GDM1 (cell line): ENCODE data around the gene MRC2.

Experiments
- DNase-seq: peaks from one replicate; lab custom pipeline; 2025; lab: John Stamatoyannopoulos, UW

The MRC2 gene

DNA sequence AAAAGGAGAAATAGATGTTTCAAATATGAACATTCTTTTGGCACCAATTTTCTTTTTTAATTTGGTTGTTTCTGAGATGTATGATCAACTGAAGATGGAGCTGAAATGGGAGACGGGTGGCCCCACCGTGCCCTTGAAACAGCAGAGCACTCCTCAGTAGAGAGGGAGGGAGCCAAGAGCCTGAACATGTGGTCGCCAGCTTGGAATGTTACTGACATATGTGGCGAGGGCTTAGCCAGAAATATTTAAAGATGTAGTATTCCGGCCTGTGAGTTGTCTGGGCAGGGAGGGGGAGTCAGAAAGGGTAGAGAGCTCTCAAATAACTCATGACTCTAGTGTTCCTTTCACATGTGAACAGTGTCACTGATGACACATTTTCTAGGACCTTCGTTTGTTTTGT, 13.3 kb upstream of the MRC2 start:
- no peak for DNase-seq

DNA sequence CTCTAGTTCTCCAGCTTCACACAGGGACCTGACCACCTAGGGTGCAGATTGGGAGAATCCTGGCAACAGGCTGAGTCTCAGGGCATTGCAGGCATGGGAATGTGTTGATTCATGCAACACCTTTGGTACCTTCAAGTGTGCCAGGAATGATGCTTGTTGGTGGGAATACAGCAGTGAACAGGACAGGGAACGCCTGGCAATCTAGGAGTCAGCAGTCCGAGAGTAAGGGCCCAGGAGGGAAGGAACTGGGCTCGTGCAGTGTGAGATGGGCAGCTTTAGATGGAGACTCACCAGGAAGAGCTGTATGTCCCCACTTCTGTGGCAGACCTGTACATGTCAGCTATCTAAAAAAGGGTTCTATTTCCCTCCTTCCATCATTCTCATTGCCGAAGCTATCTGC, 12.0 kb upstream of the MRC2 start:
- no peak for DNase-seq

DNA sequence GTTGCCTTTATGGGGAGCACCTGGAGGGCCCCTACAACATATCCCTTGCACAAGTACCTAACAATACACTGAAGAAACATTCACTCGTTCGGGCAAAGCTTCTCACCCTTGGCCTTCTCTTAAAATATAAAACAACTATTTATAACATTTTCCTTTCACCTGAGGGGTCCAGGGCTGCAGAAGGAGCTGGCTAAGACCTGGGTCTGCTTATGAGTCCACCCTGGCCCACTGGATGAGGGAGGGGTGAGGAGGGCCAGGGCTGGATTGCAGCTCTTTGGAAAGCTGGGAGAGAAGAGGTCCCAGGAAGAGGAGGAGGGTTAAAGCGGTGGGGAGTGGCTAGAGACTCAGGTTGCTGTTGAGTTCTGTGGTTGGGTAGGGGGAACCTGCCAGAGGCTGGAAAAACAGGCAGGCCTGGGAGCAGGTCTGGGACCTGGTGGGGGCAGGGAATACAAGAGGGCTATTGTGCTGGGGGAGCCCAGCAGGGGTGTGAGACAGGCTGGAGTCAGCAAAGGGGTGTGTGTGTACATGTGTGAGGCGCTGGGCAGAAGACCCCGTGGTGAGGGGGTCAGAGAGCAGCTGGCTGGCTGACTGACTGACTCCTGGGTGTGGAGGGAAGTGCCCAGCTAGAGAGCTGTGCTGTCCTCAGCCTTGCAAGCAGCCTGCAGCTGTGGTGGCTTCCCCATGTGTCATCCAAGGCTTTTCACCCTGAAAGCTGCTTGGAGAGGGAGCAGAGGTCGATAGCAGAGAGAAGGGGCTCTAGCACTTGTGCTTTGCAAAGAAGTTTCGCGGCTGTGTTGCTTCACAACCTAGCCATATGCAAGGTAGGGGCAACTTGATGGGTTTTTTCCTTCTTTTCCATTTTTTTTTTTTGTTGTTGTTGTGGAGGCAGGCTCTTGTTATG, 10.2 kb upstream of the MRC2 start:
- DNase-seq, result no peak

DNA sequence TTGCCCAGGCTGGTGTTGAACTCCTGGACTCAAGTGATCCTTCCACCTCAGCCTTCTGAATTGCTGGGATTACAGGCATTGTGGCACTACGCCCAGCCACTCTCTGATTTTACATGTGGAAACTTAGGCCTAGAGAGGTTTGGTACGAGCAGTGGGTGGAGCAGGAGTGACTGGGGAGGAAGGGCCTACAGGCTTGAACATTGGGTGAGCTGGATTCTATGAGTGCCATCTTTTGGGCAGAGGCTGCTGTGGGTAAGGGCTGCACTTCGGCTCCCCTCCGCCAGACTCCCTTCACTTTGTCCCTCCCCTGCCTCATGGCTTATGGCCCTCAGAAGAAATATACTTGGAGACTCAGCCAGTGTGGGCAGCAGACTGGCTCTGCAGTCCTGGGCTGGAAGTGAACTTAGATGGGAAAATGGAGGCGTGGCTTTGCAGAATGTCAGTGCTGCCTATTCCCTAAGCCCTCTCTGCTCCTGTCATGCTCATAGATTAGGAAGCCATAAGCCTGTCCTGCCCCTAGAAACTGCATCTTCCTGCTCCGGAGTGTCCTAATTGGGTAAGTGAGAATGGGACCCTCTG, 9.5 kb upstream of the MRC2 start:
- no peak for DNase-seq

DNA sequence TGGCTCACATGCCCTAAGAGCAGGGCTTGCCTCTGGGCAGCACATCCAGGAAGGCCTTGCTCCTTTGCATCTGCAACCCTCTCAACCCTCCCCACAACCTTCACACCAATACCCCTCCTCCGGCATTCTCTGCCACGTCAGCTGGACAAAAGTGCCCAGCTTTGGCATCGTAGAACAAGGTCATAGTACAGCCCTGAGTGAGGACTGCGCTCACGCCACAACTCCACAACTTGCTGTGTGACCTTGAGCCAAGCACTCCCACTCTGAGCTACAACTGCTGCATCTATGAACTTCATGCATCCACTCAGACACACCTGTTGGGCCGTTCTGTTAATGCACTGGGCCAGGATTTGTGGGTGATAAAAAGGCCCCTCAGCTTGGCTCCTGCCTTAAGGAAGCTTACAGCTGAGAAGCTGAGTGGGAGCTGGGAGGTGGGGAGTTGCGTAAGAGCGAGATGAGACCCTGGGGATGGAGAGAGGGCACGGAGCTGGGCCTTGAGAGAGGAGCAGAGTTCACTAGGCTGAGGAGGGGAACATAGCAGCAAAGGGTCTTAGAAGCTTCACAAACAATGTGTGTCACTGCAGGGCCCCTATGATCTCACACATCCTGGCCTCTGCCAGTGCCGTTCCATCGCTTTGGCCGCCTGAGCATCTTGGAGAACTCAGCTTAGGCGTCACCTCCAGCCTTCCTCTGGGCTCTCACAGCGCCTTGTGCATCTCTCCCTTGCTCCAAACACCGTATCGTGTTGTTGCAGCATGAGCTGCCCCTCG, 8.6 kb upstream of the MRC2 start:
- DNase-seq, result no peak

DNA sequence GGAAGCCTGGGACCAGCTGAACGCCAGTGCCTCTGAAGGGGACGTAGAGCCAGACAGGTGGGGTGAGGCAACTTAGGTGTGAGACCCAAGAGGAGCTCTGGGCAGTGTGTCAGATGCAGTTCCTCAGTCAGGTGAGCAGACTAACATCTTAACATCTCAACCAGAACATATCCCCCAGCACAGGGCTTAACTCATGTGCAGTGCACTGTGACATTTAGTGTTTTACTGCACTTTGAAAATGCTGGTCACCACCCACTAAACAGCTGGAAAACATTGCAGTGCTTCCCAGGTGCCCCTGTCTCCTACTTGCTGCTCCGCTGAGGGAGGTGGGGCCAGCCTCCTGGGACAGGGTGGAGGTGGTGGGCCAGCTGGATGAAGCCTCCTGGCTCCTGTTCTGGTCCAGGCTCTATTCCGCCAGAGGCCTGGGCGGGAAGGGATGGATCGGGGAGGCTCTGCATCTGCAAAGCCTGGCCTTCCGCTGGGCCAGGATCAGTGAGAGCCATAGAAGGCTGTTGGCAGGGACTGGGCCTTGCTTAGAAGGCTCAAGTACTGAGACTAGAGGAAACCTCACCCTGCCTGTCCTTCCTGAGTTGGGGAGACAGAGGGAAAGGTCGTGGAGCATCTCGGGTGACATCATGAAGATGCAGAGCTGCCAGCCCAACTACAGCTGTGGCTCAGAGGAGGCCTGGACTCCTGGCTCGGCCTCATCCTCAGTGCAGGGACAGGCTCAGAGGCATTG, 7.9 kb upstream of the MRC2 start:
- no peak for DNase-seq

DNA sequence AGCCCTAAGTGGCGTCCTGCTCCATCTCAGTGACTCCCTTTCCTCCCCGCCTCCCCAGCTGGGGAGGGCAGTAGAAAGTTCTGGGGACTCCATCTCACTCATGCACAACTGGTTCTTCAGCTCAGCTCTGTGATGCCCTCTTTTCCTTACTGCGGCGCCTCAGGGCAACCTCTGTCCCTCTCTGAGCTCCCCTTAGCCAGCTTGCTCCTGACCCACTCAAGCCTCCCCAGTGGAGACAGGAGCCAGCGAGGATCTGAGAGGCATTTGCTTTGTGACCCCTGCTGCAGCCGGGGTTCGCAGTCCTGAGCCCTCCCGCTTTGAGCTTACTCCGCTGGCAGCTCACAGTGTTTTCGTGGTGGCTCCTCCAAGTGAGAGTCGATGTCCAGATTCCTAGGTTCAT, 6.2 kb upstream of the MRC2 start:
- DNase-seq, result no peak

DNA sequence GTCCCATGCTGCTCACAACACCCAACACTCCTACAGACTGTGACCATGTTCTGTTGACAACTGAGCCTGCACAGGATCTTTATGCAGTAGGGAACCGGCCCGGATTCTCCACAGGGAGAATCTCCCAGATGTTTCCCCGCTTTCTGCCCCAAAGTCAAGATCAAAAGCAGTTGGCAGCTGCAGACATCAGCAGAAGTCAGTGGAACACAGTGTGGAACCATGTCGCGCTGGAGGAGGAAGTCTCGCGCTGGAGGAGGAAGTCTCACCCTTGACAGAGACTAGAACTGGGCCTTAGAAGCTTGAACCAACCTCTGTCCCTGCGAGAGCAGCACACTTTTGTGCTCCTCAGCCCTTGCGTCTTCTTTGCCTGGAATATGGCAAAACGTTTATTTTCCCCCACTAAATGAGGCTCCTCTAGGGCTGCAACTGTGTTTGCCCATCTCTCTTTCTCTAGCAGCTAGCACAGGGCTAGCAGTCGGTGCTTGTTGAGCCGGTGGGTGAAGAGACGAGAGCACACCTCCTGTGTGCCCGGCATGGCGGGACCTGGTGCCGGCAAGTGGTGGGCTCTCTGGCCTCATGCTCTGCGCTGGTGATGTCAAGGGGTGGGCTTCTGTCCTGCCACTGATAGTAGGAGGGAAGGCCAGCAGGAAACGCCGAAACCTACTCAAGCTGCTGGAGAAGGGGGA, 2.1 kb upstream of the MRC2 start:
- peak; percentile 12 for DNase-seq

DNA sequence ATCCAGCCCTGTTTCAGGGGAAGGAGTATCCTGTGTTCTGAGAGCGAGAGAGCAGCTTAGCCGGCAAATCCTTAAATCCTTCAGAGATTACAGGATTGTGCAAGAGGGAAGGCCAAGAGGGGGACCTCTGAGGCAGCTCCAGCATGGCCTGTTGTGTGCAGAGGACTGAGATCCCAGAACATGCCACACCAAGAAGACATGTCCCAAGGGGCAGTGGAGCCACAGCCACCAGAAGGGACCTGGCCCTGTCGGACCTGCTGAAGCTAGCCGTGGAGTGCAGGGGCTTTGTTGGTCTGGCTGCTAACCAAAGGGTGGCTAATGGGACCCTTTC, 1.6 kb upstream of the MRC2 start:
- no peak for DNase-seq

DNA sequence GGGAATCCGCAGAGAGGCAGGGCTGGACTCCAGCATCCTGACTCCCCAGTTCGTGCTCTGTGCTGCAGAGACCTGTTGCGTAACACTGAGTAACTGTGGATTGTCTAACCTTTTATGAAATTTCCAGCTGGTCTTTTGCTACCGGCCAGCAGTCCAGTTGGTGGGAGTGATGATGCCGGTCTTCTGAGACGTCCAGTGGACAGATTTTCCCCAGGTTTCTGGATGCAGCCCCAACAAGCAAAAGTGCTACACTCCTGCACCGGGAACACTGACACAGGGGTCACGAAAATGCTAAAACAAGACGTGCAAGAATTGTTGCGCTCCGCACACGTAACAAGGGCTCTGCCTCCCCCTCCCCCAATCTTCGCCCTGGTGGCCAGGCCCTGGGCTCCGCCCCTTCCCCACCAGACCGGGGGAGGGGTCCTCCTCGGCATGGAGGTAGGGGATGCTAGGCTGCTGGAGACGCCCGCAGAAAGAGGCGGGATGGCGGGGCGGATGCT, 701 bp upstream of the MRC2 start:
- DNase-seq, result peak; percentile 39

DNA sequence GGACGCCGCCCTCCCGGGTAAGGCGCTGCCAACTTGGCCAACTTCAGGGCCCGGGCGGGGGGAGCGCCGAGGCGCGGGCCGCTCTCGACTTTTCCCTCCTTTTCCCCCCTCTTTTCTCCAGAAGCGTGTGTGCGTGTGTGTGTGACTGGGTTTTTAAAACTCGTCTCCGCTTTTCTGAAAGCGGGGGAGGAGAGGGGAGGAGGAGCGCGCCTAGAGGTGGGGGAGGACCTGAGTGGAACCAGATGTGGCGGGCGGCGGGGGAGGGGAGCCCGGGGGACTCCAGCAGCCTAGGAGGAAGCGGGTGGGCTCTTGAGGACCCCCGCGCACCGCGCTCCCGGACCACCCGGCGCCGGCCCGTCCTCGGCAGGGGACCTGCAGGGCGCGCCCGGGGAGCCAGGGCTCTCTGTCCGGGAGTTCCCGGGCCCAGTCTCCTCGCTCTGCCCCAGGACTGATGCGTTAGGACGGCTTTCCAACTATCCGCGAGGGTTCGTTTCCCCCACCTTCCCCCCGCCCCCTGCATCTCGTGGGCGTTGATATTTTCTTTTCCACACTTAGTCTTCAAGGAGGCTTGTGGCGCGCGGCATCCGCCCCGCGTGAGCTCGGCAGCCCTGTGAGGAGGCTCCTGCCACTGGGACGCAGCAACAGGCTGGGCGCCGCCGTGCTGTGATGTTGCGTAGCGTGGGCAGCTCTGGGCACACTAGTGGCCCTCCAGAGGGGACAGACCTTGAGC, 599 bp downstream of the MRC2 start:
- peak; percentile 37 for DNase-seq

DNA sequence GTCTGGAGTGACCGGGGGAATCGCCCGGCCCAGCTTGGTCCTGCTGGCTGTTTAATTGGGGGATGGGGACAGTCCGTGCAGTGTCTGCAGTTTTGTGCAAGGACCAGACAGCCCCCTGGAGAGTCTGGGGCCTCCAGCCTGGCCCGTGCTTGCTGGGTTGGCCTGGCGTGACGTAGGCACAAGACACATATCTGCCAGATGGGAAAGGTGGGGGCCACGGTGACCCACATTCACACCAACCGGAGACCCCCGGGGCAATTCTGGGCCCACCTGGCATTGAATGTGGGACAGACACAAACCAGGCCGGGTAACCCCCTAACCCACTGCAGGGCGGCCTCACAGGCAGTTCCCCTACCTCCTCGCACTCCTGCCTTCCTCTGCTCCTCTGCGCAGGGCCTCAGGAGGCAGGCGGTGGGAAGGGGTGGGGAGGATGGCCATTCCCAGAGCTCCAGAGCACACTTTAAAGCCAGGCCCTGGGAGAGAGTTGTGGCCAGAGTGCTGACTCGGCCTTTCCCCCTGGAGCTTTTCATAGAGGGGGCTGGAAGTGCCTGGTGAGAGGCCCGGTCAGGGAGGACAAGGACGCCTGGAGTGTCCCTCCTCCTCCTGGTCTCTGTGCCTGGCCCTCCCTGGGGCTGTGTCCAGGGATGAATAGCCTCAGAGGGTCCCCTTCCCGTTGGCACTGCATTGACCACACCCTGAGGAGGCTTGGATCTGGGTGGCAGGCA, 1.5 kb downstream of the MRC2 start:
- DNase-seq, result no peak

DNA sequence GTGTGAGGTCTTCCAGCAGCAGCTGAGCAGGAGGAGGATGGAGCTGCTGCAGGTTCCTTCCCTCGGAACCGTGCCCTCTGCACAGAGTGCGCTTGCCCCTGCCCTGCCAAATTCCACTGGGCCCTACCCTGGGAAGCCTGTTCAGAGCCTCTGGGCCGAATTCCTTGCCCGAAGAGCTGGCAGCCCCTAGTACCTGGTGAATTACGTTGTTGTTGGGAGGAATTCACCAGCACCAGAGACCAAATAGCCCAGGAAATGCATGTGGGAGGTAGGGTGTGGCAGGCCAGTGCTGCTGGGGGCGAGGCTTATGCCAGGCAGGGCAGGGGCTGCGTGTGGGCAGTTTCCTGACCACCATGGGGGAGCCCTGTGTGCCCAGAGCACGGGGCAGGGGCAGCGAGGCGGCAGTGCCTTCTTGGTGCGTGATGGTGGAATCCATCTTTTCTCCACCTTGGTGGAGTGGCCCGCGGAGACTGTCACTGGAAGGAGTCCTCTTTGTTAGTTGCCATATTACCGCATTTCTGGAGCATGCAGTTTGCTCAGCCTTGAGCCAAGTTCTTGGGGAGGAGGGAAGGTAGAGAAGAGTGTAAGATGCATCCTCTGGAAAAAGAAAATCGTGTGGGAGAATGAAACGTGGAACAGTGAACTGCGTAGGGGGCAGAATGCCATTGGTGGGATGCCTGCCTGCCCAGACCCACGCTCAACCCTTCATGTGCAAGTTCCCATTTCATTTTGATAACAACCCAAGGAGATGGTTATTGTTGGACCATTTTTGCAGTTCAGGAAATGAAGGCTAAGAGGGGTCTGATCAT, 2.3 kb downstream of the MRC2 start:
- no peak for DNase-seq

DNA sequence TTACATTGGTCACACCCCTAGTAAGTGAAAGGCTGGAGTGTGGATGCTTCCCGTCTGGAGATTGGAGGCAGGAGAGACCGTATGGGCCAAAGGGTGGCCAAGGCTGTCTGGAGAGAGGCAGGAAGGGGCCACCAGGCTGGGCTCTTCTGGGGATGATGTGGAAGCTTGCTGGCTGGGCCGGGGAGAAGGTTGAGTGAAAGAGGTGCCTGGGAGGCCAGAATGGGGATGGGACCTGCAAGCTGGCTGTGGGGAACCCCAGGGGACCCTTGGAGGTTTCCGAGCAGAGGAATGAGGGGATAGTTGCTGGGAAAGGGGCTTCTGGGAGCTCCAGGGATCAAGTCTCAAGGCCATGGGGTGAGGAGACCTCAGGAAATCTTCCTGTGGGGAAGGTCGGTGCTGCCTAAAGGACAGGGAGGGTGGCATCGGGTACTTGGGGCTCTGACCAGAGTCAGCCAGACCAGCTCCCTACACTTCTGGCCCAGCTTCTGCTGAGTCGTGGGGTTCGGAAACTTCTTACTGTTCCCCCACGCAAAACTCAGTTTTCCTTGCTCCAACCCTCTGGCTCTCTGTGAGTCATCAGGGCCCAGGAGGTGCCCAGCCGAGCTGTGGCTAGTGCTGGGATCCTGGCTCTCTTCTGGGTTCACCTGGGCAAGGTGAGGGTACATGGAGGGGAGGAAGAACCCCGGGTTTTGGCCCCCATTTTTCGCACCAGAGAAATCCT, 3.1 kb downstream of the MRC2 start:
- DNase-seq, result no peak

DNA sequence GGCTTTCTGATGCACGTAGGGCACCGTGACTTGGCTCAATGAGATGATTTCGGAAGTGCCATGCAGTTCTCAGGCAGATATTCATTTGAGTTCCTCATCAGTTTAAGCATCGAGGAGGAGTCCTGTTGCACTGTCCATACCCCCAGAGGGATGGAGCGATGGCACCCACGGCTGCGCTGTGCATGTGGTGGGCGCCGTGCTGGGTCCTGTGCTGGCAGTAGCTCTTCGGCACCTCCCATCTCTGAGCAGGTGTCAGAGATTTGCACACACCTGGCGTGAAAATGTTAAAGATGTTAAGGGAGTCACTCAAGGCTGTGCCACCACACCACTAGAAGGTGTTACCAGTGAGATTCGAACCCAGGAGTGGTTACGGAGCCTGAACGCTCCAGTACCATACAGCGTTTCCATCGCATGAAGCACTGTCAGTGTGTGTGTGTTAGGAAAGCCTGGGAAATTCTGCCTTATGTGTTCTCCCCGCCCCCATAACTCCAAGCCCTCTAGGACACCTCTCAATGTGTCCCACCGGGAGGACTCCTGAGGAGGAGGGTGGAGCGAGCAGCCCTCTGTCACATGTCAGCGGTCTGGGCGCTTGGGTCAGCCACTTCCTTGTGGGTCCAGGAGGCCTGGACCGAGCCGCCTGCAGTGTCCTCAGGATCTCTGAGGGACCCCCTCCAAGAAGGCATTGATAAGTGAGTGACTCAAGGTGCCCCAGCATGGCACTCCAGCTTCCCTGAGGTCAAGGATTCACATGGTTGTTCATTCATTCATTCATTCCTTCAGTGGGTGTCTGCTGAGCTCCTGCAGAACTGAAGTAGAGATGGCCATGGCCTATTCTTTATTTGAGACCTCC, 3.8 kb downstream of the MRC2 start:
- no peak for DNase-seq

DNA sequence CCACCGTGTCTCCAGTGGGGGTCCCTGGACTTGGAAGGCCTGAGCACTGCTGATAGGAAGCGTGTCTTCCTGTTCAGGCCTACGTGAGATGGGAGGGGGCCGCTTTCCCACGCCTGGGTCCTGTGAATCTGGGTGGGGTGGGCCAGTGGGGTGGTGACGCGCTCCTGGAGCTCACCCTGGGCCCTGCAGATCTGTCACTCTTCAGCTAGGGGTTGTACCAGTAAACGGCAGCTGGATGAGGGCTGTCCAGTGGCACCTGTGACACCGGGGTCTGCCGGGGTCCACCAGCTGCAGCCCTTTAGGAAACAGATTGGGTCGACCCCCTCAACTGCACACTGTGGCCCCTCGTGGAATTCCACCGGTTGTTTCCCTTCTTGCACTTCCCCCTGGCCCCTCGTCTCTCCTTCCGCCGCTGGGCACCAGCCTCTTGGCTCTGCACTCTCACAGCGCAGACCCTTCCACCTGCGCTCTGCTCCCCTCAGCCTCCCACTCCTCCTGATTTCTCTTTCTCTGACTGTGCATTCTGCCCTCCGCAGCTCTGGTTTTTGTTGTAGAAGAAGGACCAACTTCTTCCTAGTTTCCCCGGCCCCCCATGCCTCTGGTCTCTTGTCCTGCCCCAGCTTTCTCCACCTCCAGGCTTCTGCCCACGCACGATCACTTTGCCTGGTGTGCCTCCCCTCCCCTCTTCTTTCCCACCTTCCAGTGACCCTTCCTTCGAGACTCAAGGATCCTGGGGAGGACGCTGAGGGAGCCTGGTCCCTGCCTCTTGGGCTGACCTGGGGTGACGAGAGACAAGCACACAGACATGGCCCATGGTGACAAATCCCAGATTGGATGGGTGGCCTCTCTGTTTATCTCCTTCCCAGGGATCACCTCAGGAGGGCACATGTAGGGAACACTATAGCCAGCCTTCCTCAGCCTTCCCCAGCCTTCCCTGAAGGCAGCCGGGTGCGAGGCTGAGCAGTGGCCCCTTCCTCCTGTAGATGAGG, 4.8 kb downstream of the MRC2 start:
- DNase-seq, result no peak

DNA sequence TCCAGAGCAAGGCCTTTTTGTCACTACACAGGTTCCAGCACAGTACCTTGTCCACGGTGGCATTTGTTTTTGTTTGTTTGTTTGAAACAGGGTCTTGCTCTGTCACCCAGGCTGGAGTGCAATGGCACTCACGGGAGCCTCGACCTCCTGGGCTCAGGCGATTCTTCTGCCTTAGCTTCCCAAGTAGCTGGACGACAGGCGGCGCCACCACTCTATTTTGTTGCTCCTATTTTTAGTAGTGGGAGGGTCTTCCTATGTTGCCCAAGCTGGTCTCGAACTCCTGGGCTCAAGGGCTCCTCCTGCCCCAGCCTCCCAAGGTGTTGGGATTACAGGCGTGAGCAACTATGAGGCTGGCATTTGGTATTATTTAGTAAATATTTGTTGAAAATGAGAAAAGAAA, 10.3 kb downstream of the MRC2 start:
- DNase-seq, result no peak
